Stimulated activated effector memory CD8-positive, alpha-beta T cell treated with anti-CD3 and anti-CD28 coated beads, Interleukin-12 subunit alpha, Interleukin-12 subunit beta, amount 100 ng/mL, for 72 hours (primary cell): Measurements from ENCODE around the gene CIBAR2.
"Not testable (repeated sequence)": the region's sequence is repeated elsewhere in the genome, so short reads cannot be mapped to it uniquely, and the experiment has no call there.

Experiments used
- ATAC-seq: fragments of 150-1000 bp; cut with Tn5 transposase; 2 replicates; pipeline ENCODE4 v1.10.0; 2021
- DNase-seq, 2 donors: peaks; one replicate each; pipeline ENCODE4 v3.0.0; 2021 to 2022; ENCODE audit warnings: low spot score in 2 of 2
- H3K27ac Mint-ChIP-seq: one replicate; pipeline ENCODE4 v1.8.0; 2022; ENCODE audit warnings: mild to moderate bottlenecking, mixed read lengths
- H3K36me3 Mint-ChIP-seq: one replicate; pipeline ENCODE4 v1.8.0; 2022; ENCODE audit warnings: mild to moderate bottlenecking, mixed read lengths
- H3K4me1 Mint-ChIP-seq: one replicate; pipeline ENCODE4 v1.8.0; 2022; ENCODE audit warnings: mixed read lengths
- H3K4me3 Mint-ChIP-seq: one replicate; pipeline ENCODE4 v1.8.0; 2022; ENCODE audit warnings: mild to moderate bottlenecking, mixed read lengths
- H3K9me3 Mint-ChIP-seq: one replicate; pipeline ENCODE4 v1.8.0; 2022; ENCODE audit warnings: mixed read lengths

CIBAR2 gene

DNA sequence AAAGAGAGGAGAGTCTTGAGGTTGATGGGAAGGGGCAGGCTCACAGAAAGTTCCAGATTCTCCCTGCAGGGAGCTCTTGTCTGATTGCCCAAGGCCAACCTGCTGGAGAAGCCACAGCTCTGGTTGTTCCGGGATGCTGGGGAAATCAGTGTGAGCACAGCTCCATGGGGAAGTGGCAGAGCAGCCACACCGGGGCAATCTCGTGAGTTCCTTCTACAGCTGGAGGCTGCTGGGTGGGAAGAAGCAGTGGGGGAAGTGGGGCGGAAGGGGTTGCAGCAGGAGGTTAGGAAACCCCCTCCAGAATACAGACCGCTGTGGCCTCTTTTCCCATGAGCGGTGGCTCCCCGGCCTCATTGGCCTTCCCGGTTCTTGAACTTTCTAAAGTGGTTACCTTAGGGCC lies 50.7 kb downstream of the CIBAR2 start:
- ATAC-seq = no peak
- no peak overlapping the region for H3K4me3 Mint-ChIP-seq

DNA sequence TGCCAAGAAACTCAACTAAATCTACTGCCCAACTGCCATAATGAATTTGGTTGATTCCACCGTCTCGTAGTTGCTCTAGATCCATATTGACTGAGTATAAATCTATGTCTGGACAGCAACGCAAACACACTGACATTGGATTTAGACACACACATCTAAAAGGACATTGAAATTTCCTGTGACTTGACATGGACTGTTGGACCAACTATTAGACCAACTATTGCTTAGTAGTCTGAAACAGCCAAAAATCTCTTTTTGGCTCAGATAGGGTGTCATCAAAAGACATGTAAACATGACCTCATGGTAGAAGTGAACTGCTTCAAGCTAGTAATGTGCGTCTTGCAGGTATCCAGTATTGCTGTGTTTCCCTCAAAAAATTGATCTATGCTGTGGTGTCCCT lies 53.4 kb downstream of the CIBAR2 start:
- peaks cover 36% of the 10 kb centered on the region for H3K4me1 Mint-ChIP-seq
- H3K4me3 Mint-ChIP-seq = no peak overlapping the region
- H3K27ac Mint-ChIP-seq = no peak overlapping the region
- no peak for DNase-seq
- H3K36me3 Mint-ChIP-seq = peaks cover 12% of the 10 kb centered on the region
- ATAC-seq = no peak
- H3K9me3 Mint-ChIP-seq = no peaks in the 10 kb centered on the region

More for the DNA sequence above, 50.7 kb downstream of the CIBAR2 start:
- no peak for DNase-seq
- Mint-ChIP-seq H3K4me1 (peaks cover 20% of the 10 kb centered on the region), H3K27ac (no peak overlapping the region), H3K9me3 (no peaks in the 10 kb centered on the region), H3K36me3 (peaks cover 11% of the 10 kb centered on the region)

DNA sequence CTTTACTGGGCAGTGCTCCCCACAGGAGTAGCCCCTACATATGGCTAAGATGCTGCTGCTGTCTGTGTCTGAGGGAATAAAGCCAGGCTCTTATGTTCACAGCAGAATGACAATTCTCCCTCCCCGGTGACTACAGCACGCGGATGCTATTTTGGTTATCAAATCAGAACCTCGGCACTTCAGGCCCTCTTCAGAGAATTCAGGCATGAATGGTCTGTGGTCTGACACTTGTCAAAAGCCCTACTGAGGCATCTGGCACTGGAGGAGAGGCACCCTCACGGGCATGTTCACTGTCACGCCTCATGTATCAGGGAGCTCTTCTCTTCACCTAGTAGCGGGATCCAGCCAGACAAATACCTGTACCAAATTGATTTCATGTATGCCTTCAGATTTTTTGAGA lies 54.3 kb downstream of the CIBAR2 start:
- Mint-ChIP-seq H3K9me3 (no peaks in the 10 kb centered on the region), H3K4me3 (no peak overlapping the region), H3K4me1 (peaks cover 36% of the 10 kb centered on the region), H3K27ac (peak overlapping the region; percentile 32), H3K36me3 (peaks cover 12% of the 10 kb centered on the region)
- ATAC-seq (no peak), DNase-seq (no peak)

DNA sequence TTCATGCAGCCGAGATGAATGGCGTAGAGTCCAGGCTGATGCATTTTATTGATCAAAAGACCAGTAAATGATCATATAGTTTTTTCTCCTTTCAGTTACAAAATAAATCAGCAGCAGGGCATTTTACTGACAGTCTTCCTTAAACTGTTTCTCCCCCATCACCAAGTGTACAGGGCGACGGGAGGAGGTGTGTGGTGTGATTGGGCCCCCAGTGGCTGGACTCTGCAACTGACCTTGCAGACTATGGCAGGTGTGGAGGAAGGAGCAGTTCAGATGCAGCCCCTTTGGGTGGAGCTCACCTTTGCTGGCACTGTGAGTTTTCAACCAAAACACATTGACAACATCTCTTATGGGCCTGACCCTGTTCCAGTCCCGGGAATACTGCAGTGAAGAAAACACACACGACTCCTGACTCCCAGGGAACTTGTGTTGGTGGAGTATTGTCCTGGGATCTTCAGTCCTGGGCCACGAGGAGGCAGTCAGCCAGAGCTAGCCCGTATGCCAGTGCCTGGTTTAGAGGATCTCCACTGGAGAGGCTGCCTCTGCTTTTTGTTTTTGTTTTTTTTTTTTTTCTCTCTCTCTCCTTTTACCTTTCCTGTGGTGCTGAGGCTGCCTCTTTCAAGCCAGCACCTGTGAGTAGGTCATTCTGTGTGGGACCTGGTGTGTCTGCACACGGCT lies 54.9 kb downstream of the CIBAR2 start:
- ATAC-seq (no peak), DNase-seq (no peak)
- Mint-ChIP-seq H3K9me3 (no peaks in the 10 kb centered on the region), H3K4me1 (peaks cover 36% of the 10 kb centered on the region), H3K27ac (peak overlapping the region; percentile 32), H3K36me3 (peaks cover 12% of the 10 kb centered on the region), H3K4me3 (peak overlapping the region; percentile 64)

DNA sequence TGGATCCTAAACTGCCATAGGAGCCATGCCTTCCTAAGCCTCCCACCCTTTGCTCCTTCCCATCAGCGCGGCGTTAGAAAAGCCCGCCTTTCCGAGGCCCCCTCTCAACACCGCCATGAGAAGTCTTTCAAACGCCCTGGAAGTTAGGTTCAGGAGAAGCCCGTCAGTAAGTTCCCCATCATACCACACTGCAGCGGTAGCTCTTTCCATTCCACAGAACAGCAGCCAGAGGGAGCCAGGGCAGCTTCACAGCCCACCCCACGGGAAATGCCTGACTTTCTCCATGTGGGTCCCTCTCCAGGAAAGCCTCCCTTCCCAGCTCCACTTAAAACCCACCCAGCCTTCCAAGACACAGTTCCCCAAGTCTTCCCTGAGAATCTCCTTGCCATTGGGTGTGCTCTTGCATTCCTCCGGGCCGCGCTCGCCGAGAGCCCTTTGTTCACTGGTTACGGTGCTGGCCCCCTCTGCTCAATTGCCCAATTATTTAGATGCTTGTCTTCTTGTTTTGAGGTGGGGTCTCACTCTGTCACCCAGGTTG lies 56.0 kb downstream of the CIBAR2 start:
- Mint-ChIP-seq H3K9me3 (no peaks in the 10 kb centered on the region), H3K4me1 (peaks cover 32% of the 10 kb centered on the region), H3K4me3 (peak overlapping the region; percentile 64), H3K36me3 (peaks cover 12% of the 10 kb centered on the region), H3K27ac (peak overlapping the region; percentile 70)
- DNase-seq (no peak), ATAC-seq (no peak)

DNA sequence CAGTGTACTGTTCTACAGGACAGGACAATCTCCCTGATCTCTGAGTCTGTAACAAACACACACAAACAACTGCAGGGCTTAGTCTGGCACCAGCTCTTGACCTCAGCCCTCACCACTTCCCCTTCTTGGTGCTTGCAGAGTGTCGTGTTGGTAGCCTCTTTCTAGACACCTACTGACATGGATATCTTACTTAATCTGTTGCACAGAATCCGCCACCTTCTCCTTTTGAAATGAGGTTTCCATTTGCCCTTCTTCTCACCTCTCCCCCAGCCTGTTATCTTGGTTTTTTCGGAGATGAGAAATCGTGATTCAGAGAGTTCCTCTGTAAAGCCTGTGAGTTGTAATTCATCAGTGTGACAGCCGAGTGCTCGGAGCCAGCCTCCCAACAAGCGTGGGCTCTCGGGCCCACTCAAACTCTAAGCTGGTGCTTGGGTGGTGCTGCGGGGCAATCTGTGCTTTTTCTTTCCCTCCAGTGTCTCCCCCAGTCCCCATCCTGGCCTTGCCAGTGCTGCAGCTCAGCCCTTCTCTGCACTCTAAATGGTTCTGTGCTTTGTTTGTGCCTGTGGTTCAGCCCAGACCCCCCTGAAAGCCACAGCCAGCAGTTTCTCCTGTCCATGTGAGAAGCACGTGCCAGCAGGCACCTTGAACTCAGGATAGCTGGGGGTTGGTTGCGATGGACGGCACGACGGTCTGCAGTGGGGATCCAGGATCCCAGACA lies 56.6 kb downstream of the CIBAR2 start:
- Mint-ChIP-seq H3K27ac (peak overlapping the region; percentile 70), H3K9me3 (no peaks in the 10 kb centered on the region), H3K4me1 (peaks cover 30% of the 10 kb centered on the region), H3K4me3 (peak overlapping the region; percentile 64), H3K36me3 (peaks cover 12% of the 10 kb centered on the region)
- DNase-seq (peak; percentile 41 to 86), ATAC-seq (peak; percentile 98)

DNA sequence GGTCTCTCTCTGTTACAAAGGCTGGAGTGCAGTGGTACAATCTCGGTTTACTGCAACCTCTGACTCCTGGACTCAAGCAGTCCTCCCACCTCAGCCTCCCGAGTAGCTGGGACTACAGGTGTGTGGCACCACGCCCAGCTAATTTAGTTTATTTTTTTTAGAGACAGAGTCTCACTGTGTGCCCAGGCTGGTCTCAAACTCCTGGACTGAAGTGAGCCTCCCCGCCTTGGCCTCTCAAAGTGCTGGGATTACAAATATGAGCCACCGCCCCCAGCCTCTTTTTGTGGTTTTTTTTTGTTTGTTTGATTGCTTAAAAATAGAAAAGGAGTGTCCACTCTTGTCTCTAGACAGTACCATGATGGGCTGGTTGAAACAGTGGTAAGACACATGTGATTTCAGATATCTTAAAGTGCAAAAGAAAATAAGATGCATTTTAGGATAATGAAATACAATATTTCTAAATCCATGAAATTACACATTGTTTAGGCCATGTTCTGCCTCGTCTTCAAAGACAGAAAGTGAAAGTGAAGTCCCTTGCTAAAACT lies 57.3 kb downstream of the CIBAR2 start:
- peaks cover 12% of the 10 kb centered on the region for H3K36me3 Mint-ChIP-seq

DNA sequence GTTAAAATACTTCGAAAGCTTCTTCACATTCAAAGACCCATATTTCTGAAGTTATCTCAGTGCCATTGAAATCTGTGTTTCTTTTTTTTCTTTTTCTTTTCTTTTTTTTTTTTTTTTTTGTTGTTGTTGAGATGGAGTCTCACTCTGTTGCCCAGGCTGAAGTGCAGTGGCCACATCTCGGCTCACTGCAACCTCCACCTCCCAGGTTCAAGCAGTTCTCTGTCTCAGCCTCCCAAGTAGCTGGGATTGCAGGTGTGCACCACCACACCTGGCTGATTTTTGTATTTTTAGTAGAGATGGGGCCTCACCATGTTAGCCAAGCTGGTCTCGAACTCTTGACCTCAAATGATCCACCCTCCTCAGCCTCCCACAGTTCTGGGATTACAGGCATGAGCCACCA lies 58.0 kb downstream of the CIBAR2 start:
- not testable (repeated sequence) for H3K27ac Mint-ChIP-seq, H3K9me3 Mint-ChIP-seq, ATAC-seq, DNase-seq, H3K4me3 Mint-ChIP-seq
- Mint-ChIP-seq H3K36me3 (peaks cover 12% of the 10 kb centered on the region), H3K4me1 (peaks cover 30% of the 10 kb centered on the region)

More for the DNA sequence above, 57.3 kb downstream of the CIBAR2 start:
- Mint-ChIP-seq H3K9me3 (no peaks in the 10 kb centered on the region), H3K27ac (peak overlapping the region; percentile 70), H3K4me3 (peak overlapping the region; percentile 64), H3K4me1 (peaks cover 30% of the 10 kb centered on the region)
- DNase-seq (no peak), ATAC-seq (no peak)

DNA sequence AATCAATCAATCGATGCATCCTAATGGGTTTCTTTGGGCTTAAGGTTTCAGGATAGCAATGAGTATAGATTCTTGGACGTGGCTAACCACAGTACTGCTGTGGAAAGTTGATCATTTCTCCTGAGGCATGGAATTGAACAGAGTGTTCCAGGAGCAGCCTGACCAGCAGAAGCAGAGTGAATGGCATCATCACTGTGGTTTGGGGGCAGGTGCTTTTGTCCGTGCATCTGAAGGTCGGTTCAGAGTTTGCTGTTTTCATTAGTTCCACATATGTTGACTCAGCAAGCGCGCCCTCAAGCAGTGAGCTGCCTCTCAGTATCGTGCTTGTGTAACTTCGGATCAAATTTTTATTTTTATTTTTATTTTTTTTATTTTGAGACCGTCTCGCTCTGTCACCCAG lies 59.7 kb downstream of the CIBAR2 start:
- Mint-ChIP-seq H3K4me1 (peaks cover 26% of the 10 kb centered on the region), H3K27ac (no peak overlapping the region), H3K36me3 (peaks cover 12% of the 10 kb centered on the region), H3K9me3 (no peaks in the 10 kb centered on the region), H3K4me3 (no peak overlapping the region)
- ATAC-seq = no peak
- DNase-seq = no peak

DNA sequence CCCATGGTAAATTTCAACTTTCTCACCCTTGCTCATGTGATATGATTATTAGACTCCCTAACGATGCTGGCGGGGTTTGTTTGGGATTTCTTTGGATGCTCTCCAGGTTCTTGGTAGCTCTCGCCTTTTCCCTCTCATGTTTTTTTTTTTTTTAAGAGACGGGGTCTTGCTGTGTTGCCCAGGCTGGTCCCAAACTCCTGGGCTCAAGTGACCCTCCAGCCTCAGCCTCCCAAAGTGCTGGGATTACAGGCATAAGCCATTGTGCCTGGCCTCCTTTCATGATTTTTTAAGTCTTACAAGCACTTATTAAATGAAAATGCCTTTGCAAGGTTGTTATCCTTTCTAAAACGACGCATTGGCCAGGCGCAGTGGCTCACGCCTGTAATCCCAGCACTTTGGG lies 60.6 kb downstream of the CIBAR2 start:
- DNase-seq = no peak
- no peak for ATAC-seq
- Mint-ChIP-seq H3K4me3 (no peak overlapping the region), H3K27ac (no peak overlapping the region), H3K4me1 (peaks cover 17% of the 10 kb centered on the region), H3K36me3 (peaks cover 12% of the 10 kb centered on the region), H3K9me3 (no peaks in the 10 kb centered on the region)

DNA sequence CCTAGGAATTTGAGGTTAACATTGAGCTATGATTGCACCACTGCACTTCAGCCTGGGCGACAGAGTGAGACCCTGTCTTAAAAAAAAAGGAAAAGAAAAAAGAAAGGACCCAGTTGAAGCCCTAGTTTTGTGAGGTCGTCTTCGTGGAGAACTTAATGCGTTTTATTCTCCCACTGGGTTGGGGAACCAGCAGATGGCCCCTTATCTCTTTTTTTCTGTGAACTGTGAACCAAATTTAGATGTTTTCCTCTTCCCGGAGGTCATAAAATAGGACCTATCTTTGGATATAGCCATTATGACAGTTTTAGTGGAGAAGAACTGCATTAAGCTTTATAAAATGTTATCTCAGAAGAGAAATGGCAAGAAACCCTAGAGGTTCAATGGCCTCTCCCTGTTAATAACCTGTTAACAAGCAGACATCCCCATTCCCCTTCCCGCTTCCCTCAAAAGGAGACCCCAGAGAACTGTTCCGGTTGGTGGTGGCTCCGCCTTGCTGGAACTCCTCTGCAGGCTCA lies 61.1 kb downstream of the CIBAR2 start:
- H3K4me1 Mint-ChIP-seq = peaks cover 12% of the 10 kb centered on the region
- H3K36me3 Mint-ChIP-seq = peaks cover 6% of the 10 kb centered on the region
- ATAC-seq (no peak), DNase-seq (no peak)
- no peak overlapping the region for H3K4me3 Mint-ChIP-seq
- H3K27ac Mint-ChIP-seq = no peak overlapping the region
- H3K9me3 Mint-ChIP-seq = no peaks in the 10 kb centered on the region

DNA sequence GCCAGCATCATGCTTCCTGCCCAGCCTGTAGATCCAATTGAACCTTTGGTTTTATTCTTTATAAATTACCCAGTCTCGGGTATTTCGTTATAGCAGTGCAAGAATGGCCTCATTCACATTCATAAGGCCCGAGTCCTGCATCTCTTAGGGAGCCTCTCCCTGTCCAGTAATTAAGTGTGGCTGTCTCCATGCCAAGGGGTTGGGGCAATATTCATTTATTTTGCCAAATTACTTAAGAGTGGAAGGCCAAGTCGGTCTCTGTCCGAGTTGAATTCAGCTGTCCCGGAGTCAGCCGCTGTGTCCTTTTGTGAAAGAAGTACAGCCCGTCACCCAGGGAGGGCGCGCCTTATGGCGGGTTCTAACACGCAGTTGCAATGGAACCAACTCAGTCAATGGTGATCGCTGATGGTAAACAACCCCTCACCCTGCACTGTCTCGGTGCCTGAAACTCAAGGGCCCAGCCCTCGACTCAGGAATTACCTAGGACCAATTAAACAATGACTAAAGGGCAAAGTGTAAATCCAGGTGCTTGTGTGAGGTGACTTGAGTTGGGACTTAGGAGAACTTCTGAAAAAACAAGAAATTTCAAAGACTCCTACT lies 62.5 kb downstream of the CIBAR2 start:
- DNase-seq (no peak), ATAC-seq (no peak)
- H3K36me3 Mint-ChIP-seq = no peaks in the 10 kb centered on the region
- H3K9me3 Mint-ChIP-seq = no peaks in the 10 kb centered on the region
- no peak overlapping the region for H3K4me3 Mint-ChIP-seq
- peak overlapping the region; percentile 75 for H3K27ac Mint-ChIP-seq
- no peaks in the 10 kb centered on the region for H3K4me1 Mint-ChIP-seq

DNA sequence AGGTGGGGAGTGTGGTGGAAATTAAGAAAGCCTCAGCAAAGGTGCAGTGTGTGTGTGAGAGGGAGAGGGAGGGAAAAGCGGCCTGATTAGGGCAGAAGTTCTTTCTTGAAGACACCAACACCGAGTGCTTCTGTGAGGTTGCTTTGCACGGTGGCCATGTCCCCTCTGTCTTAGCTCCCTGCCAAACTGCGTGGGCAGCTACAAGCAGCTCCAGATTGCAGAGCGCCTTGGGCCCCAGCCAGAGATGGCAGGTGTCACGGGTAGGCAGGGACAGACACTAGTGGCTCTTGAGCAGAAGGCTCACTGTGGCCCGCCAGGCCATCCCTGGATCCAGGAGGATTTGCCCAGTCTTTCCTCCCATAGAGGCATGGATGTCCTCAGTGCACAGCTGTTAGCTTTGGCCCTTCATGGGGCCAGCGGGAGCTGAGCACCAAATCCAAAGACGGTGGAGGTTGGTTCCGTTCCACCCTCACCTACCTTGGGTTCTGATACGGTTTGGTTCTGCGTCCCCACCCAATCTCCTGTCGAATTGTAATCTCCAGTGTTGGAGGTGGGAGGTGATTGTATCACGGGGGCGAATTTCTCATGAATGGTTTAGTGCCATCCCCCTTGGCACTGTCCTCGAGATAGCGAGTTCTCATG lies 63.2 kb downstream of the CIBAR2 start:
- ATAC-seq (no peak), DNase-seq (no peak)
- H3K36me3 Mint-ChIP-seq = no peaks in the 10 kb centered on the region
- H3K4me3 Mint-ChIP-seq = no peak overlapping the region
- no peaks in the 10 kb centered on the region for H3K4me1 Mint-ChIP-seq
- no peaks in the 10 kb centered on the region for H3K9me3 Mint-ChIP-seq
- H3K27ac Mint-ChIP-seq = peak overlapping the region; percentile 75
